Stimulated activated CD4-positive, alpha-beta T cell treated with anti-CD3 and anti-CD28 coated beads, Interleukin-2, amount 100 ng/mL, for 4 hours (primary cell): ENCODE measurements around the gene SALL4.

Source experiments
- DNase-seq: peaks from one replicate; pipeline ENCODE4 v3.0.0-alpha.2; 2020; ENCODE audit warnings: low read depth

Gene SALL4

DNA sequence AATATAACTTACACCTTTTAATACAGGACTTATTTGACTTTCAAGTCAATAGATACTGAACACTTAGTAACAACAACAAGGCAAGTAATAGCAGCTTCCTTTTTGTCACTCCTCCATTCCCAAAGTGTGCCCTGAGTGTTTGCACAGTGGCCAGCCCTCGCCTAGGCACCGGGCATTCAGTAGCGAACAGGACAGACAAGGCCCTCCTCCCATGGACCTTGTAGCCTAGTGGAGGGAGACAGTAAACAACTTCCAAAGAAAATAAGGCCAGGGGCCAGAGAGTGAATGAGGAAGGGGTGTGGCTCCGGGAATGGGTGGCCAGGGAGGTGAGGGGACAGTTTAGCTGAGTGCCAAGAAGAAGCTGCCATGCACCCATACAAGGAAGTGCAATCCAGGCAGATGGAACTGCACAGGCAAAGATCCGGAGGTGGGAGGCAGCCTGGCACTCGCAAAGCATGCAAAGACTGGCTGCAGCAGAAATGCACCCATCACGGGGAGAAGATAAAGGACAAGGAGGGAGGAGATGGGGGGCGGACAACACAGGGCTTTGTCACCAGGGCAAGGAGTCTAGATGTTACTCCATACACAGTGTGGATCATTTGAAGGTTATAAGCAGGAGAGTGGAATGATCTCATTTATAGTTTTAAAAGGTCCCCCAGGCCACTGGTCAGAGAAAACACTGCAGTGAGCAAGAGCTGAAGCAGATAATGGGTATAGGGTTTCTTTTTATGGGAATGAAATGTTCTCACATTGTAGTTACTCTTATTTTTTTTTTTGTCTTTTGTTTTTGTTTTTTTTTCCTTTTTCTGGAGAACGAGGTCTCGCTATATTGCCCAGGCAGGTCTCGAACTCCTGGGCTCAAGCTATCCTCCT, 66.4 kb downstream of the SALL4 start:
- no peak for DNase-seq

DNA sequence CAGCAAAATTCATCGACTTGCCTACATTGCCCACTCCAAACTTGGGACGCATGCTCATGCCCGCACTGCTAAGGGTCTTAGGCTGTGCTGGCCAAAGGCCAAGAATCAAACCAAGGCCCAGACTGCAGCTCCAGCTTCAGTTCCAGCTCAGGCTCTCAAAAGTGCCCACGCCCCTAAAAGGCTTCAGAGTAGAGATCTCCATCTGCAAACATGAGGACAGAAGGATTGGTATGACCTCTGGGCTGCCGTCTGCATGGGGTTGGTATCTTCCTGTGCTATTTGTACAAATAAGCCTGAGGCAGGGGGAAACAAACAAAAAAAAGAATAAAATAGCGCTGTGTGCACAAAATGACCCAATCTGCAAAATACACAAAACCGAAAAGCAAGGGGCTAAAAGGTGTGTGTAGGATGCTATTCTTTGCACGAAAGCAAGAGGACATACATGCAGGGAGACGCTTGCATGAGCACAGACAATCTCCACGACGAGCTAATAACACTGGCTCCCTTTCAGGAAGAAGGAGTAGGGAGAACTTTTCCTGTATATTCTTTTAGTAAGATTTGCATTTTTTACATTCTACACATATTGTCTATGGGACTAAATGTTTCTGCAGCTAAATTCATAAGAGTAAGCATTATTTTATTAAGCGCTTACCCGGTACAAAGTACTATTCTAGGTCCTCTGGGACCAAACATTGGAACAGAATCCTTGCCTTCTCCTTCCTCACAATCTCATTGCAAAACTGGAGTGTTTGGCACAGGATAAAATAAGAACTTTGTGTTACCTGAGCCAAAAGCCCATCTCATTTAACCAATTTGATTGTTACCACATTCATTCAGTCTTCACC, 67.2 kb downstream of the SALL4 start:
- DNase-seq, result no peak

DNA sequence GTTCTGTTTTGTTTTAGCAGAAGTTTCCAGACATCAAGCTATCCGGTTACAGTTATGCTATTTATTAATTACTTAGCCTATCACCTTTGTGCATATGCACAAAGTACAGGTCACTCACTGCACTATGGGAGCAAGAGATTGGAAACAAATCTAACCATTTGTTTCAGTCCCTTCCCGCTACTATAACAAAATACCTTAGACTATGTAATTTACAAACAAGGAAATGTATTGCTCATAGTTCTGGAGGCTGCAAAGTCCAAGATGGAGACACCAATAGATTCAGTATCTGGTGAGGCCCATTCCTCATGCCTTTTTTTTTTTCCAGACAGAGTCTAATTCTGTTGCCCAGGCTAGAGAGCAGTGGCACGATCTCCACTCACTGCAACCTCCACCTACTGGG, 69.3 kb downstream of the SALL4 start:
- no peak for DNase-seq
